K562 (cell line): Measurements from ENCODE around the gene POLD1. TPM values are rescaled to one million over a fixed set of nuclear protein-coding genes. Genes with fewer than 3 reads are reported as not detected.

ENCODE experiments used
- ATAC-seq: fragments of 200-7000 bp; cut with Tn5 transposase; 3 replicates; pipeline ENCODE4 v1.9.1; 2020; ENCODE audit warnings: moderate library complexity
- BruUV-seq: library from RNA; stranded (reverse); fragments of 400-500 nt; replicated peaks from 2 replicates; lab custom pipeline; 2021; lab: Mats Ljungman, UMichigan
- CTCF ChIA-PET: fragments of 300-600 bp; formaldehyde crosslinking; extraction: SDS; loops from one replicate; lab custom pipeline; 2021; ENCODE audit warnings: low intra/inter-chr PET ratio; lab: Yijun Ruan, JAX
- POLR2A ChIA-PET: fragments of 300-600, 350-650 bp; sonication (Branson Sonifier 250); formaldehyde crosslinking; extraction: SDS; loops from one replicate; lab custom pipeline; 2021; ENCODE audit warnings: antibody characterized with exemption, inconsistent platforms; lab: Yijun Ruan, JAX
- DNase-seq, 4 experiments: peaks; one replicate each; pipeline versions ENCODE4 v3.0.0 to v3.0.0-alpha.2; 2011 to 2018; ENCODE audit warnings: low spot score in 3 of 4, mixed read lengths in 3 of 4; ENCODE audit errors: extremely low read depth in 1 of 4
- FAIRE-seq: peaks from 2 replicates; lab custom pipeline; 2011; peaks lifted over from hg19 to GRCh38; lab: Jason Lieb, UNC
- H2AFZ ChIP-seq: 2 replicates; pipeline ENCODE4 v1.6.0; 2011; ENCODE audit warnings: low read depth, low read length, control low read depth, inconsistent platforms
- H3K27ac ChIP-seq: fragments of 200-600 bp; 3 replicates; pipeline ENCODE4 v1.8.0; 2011; ENCODE audit warnings: low read depth, mild to moderate bottlenecking, control low read depth, inconsistent platforms, low read length, moderate library complexity, mixed read lengths; ENCODE audit errors: extremely low read depth
- H3K27me3 ChIP-seq, 2 experiments: fragments of 300-600 bp in 1 of 2; 2 replicates in 1 of 2; 3 replicates in 1 of 2; pipeline versions ENCODE4 v1.6.0 to v1.8.0; 2011; ENCODE audit warnings: inconsistent platforms in 2 of 2, low read length in 2 of 2, mild to moderate bottlenecking in 1 of 2, mixed read lengths in 1 of 2, moderate library complexity in 1 of 2; ENCODE audit not compliant: control insufficient read depth in 2 of 2, insufficient read depth in 2 of 2
- H3K36me3 ChIP-seq: fragments of 300-600 bp; 3 replicates; pipeline ENCODE4 v1.8.0; 2011; ENCODE audit warnings: mild to moderate bottlenecking, low read length, inconsistent platforms; ENCODE audit not compliant: control insufficient read depth, insufficient read depth
- H3K4me1 ChIP-seq, 2 experiments: fragments of 200-600 bp in 1 of 2; replicated peaks in 1 of 2; 2 replicates in 1 of 2; 3 replicates in 1 of 2; pipeline versions ENCODE4 v1.5.1 to v1.8.0; 2011; ENCODE audit warnings: inconsistent platforms in 2 of 2, low read length in 2 of 2, mild to moderate bottlenecking in 1 of 2, mixed read lengths in 1 of 2, moderate library complexity in 1 of 2; ENCODE audit not compliant: control insufficient read depth in 2 of 2, insufficient read depth in 2 of 2
- H3K4me2 ChIP-seq: 2 replicates; pipeline ENCODE4 v1.6.1; 2011; ENCODE audit warnings: low read length, control low read depth, inconsistent platforms, mixed read lengths; ENCODE audit not compliant: insufficient read depth
- H3K4me3 ChIP-seq: fragments of 200-600 bp; sonication (generic), shearing (Covaris generic); 2 replicates; pipeline ENCODE4 v1.5.1; 2016; ENCODE audit warnings: control low read depth, inconsistent platforms
- H3K79me2 ChIP-seq: fragments of 200-600 bp; 3 replicates; pipeline ENCODE4 v1.8.0; 2011; ENCODE audit warnings: low read length, inconsistent platforms; ENCODE audit not compliant: control insufficient read depth, insufficient read depth
- H3K9ac ChIP-seq, 2 experiments: 2 replicates each; pipeline versions ENCODE4 v1.6.0 to v1.6.1; 2011; ENCODE audit warnings: low read depth in 2 of 2, low read length in 2 of 2, control low read depth in 1 of 2, inconsistent platforms in 1 of 2, mild to moderate bottlenecking in 1 of 2, mixed read lengths in 1 of 2; ENCODE audit not compliant: insufficient read depth in 1 of 2
- H3K9me1 ChIP-seq: one replicate; pipeline ENCODE4 v1.6.0; 2011; ENCODE audit warnings: inconsistent platforms, mild to moderate bottlenecking, low read length, moderate library complexity; ENCODE audit not compliant: control insufficient read depth, insufficient read depth
- H3K9me3 ChIP-seq: replicated peaks from 2 replicates; pipeline ENCODE4 v1.5.1; 2011; ENCODE audit warnings: low read depth, low read length, inconsistent platforms; ENCODE audit not compliant: control insufficient read depth, insufficient read depth
- H4K20me1 ChIP-seq: replicated peaks from 2 replicates; pipeline ENCODE4 v1.6.1; 2011; ENCODE audit warnings: low read length, inconsistent platforms, mixed read lengths; ENCODE audit not compliant: control insufficient read depth, insufficient read depth
- EGR1 ChIP-seq: fragments of 450-650 bp; conservative IDR thresholded peaks from 2 replicates; pipeline ENCODE4 v1.6.1; 2017; ENCODE audit warnings: mild to moderate bottlenecking
- MBD2 ChIP-seq: sonication (generic); IDR thresholded peaks from 2 replicates; pipeline ENCODE4 v1.6.1; 2016; ENCODE audit warnings: low read depth, borderline replicate concordance
- MYNN ChIP-seq, 2 experiments: sonication (generic); formaldehyde crosslinking in 1 of 2; IDR thresholded peaks; 2 replicates each; pipeline versions ENCODE4 v1.5.0 to v1.6.1; 2016 to 2020; ENCODE audit warnings: antibody characterized with exemption in 1 of 2, missing genetic modification reagents in 1 of 2
- RBFOX2 ChIP-seq: fragments of 200-400 bp; formaldehyde crosslinking; IDR thresholded peaks from 2 replicates; pipeline ENCODE4 v1.6.1; 2017; ENCODE audit warnings: low read depth, mild to moderate bottlenecking, low read length, moderate library complexity
- SIN3A ChIP-seq, 2 experiments: fragments of 150-350 bp in 1 of 2; IDR thresholded peaks; 2 replicates each; pipeline ENCODE4 v1.6.1; 2011 to 2016; ENCODE audit warnings: borderline replicate concordance in 2 of 2, low read depth in 2 of 2, low read length in 2 of 2, mild to moderate bottlenecking in 2 of 2, moderate library complexity in 2 of 2; ENCODE audit not compliant: control insufficient read depth in 1 of 2
- SPI1 ChIP-seq: IDR thresholded peaks from 2 replicates; pipeline ENCODE4 v1.6.1; 2011; ENCODE audit warnings: low read depth, low read length, control low read depth, borderline replicate concordance
- TRIM24 ChIP-seq, 2 experiments: fragments of 450-650 bp; IDR thresholded peaks; 2 replicates each; pipeline ENCODE4 v1.6.1; 2016
- XRCC5 ChIP-seq: fragments of 200-400 bp; formaldehyde crosslinking; IDR thresholded peaks from 2 replicates; pipeline ENCODE4 v1.6.1; 2017; ENCODE audit warnings: low read depth, mild to moderate bottlenecking, low read length
- ZBTB7A ChIP-seq: IDR thresholded peaks from 2 replicates; pipeline ENCODE4 v1.6.1; 2011; ENCODE audit warnings: low read depth, mild to moderate bottlenecking, low read length, moderate library complexity, borderline replicate concordance; ENCODE audit not compliant: control insufficient read depth
- WGBS: fragments of 100-300 bp; shearing (Covaris generic); methylation state at CpG from one replicate; pipeline ENCODE4 v1.1.6; 2016; ENCODE audit warnings: low coverage, mixed read lengths; ENCODE audit not compliant: insufficient coverage; ENCODE audit errors: missing lambda C conversion rate; 5-methylcytosine and 5-hydroxymethylcytosine counted together
- in situ Hi-C: fragments of 300-500 bp; cut with MboI; formaldehyde crosslinking; loops from 4 replicates; pipeline ENCODE4 v1.15.0; 2018; ENCODE audit warnings: inconsistent platforms, mixed read lengths
- intact Hi-C: fragments of 100-400 bp; cut with micrococcal nuclease; formaldehyde crosslinking; loops from 2 replicates; pipeline ENCODE4 v1.14.2; 2022
- polyA plus RNA-seq, 8 experiments: library from polyadenylated mRNA; depleted of rRNA in 4 of 8; stranded (reverse) in 5 of 8; unstranded in 3 of 8; fragments of >200 nt; fragmentation: Nextera tagmentation in 2 of 8; fragmentation: Illumina TruSeq in 1 of 8; extraction: Ambion mirVana in 2 of 8; extraction: Trizol in 1 of 8; gene quantifications; 2 replicates each; pipeline versions ENCODE4 v1.2.1 to v1.2.3, GENCODE V29; 2011 to 2014; ENCODE audit warnings: inconsistent platforms in 1 of 8, missing spikeins in 1 of 8
- total RNA-seq, 7 experiments: library from RNA; depleted of rRNA in 6 of 7; stranded (reverse); fragments of >200 nt in 6 of 7; fragmentation: Illumina TruSeq in 2 of 7; extraction: Trizol in 2 of 7; gene quantifications; 2 replicates each; pipeline versions ENCODE4 v1.2.1 to v1.2.3, GENCODE V29; 2011 to 2021; ENCODE audit warnings: low replicate concordance in 1 of 7
- TF ChIP-seq, protein P1 (sequence below): fragments of 150-350 bp; IDR thresholded peaks from 2 replicates; pipeline ENCODE4 v1.6.1; 2014; ENCODE audit warnings: low read depth, mild to moderate bottlenecking, low read length, borderline replicate concordance
- TF ChIP-seq, protein P2 (sequence below): fragments of 200-800 bp; sonication (Bioruptor generic); IDR thresholded peaks from 2 replicates; pipeline ENCODE4 v1.6.1; 2017; ENCODE audit warnings: missing genetic modification characterization, missing compliant biosample characterization
- TF ChIP-seq, protein P3 (sequence below), 2 experiments: IDR thresholded peaks; 2 replicates each; pipeline ENCODE4 v1.6.1; 2011; ENCODE audit warnings: borderline replicate concordance in 1 of 2, control low read depth in 1 of 2, low read depth in 1 of 2, low read length in 1 of 2, mild to moderate bottlenecking in 1 of 2, mixed read lengths in 1 of 2, moderate library complexity in 1 of 2; ENCODE audit not compliant: insufficient read depth in 1 of 2, insufficient read length in 1 of 2, poor library complexity in 1 of 2, severe bottlenecking in 1 of 2; ENCODE audit errors: extremely low read depth in 1 of 2

The POLD1 gene
- total and polyA plus RNA-seq, 9 of the 15 experiments (the other 6 are each of a cell fraction or from before 2014, with no cell fraction given): 1.3 to 312 (median 47.8) TPM

DNA sequence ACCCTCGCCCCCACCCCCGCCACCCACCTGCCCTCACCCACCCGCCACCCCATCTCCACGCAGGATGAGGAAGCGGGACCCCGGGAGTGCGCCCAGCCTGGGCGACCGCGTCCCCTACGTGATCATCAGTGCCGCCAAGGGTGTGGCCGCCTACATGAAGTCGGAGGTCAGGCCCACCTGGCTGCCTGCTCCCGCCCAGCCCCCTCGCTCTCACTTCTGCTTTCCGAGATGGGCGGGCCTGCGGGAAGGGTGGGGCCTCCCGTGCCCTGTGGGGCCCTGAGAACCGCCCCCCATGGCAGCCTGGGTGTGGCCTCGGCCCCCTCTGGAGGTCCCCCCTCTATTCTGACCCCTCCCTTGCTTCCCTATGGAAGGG lies 31.5 kb downstream of the POLD1 start:
- intact Hi-C loops: loop anchor here (2.0 kb wide), 2 partner anchors 45 to 47 kb away; no protein-coding TSS in a partner anchor
- CTCF ChIA-PET: interaction anchor here (0.7 to 2.2 kb wide), 2 partner anchors 47 kb away, joined by 4 to 13 read pairs; no protein-coding TSS in a partner anchor
- no peaks in the 10 kb centered on the region for H3K9me1 ChIP-seq
- WGBS: 34% methylated on average over 18 of the region's 22 CpGs
- no peak overlapping the region for H3K4me3 ChIP-seq
- POLR2A ChIA-PET: interaction anchor here (0.6 to 2.7 kb wide), 3 partner anchors 23 to 997 kb away, joined by 3 to 8 read pairs (median 3); partner anchors contain the start of gene POLD1
- peak; percentile 71 for ATAC-seq
- H3K27me3 ChIP-seq: no peaks in the 10 kb centered on the region
- peak overlapping the region in 1 of 2 experiments; percentile 55; a peak in 1 of 4 replicates for H3K9ac ChIP-seq
- in situ Hi-C loops: no loop called here
- FAIRE-seq: no peak
- H3K36me3 ChIP-seq: peaks cover 56% of the 10 kb centered on the region; the same call in 2 of the 3 replicates
- H3K79me2 ChIP-seq: no peaks in the 10 kb centered on the region
- H3K27ac ChIP-seq: peak overlapping the region; percentile 67; the same call in 1 of the 3 replicates
- no peaks in the 10 kb centered on the region for H4K20me1 ChIP-seq
- peak; percentile 91 for TF ChIP-seq ZBTB7A
- TF ChIP-seq SPI1: peak; percentile 97
- TF ChIP-seq MBD2: peak; percentile 11; the same call in 1 of the 2 replicates
- TF ChIP-seq, protein P1, sequence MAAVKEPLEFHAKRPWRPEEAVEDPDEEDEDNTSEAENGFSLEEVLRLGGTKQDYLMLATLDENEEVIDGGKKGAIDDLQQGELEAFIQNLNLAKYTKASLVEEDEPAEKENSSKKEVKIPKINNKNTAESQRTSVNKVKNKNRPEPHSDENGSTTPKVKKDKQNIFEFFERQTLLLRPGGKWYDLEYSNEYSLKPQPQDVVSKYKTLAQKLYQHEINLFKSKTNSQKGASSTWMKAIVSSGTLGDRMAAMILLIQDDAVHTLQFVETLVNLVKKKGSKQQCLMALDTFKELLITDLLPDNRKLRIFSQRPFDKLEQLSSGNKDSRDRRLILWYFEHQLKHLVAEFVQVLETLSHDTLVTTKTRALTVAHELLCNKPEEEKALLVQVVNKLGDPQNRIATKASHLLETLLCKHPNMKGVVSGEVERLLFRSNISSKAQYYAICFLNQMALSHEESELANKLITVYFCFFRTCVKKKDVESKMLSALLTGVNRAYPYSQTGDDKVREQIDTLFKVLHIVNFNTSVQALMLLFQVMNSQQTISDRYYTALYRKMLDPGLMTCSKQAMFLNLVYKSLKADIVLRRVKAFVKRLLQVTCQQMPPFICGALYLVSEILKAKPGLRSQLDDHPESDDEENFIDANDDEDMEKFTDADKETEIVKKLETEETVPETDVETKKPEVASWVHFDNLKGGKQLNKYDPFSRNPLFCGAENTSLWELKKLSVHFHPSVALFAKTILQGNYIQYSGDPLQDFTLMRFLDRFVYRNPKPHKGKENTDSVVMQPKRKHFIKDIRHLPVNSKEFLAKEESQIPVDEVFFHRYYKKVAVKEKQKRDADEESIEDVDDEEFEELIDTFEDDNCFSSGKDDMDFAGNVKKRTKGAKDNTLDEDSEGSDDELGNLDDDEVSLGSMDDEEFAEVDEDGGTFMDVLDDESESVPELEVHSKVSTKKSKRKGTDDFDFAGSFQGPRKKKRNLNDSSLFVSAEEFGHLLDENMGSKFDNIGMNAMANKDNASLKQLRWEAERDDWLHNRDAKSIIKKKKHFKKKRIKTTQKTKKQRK: no peak
- TF ChIP-seq RBFOX2: peak; percentile 19; the same call in 1 of the 2 replicates
- no peak for TF ChIP-seq SIN3A (IDR thresholded peaks at IDR 0.05; ENCODE audit: borderline replicate concordance in 2 of 2, control insufficient read depth in 1 of 2, low read depth in 2 of 2, low read length in 2 of 2)
- TF ChIP-seq, protein P2, sequence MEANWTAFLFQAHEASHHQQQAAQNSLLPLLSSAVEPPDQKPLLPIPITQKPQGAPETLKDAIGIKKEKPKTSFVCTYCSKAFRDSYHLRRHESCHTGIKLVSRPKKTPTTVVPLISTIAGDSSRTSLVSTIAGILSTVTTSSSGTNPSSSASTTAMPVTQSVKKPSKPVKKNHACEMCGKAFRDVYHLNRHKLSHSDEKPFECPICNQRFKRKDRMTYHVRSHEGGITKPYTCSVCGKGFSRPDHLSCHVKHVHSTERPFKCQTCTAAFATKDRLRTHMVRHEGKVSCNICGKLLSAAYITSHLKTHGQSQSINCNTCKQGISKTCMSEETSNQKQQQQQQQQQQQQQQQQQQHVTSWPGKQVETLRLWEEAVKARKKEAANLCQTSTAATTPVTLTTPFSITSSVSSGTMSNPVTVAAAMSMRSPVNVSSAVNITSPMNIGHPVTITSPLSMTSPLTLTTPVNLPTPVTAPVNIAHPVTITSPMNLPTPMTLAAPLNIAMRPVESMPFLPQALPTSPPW (CRISPR knock-in tag): peak; percentile 55
- TF ChIP-seq, protein P3, sequence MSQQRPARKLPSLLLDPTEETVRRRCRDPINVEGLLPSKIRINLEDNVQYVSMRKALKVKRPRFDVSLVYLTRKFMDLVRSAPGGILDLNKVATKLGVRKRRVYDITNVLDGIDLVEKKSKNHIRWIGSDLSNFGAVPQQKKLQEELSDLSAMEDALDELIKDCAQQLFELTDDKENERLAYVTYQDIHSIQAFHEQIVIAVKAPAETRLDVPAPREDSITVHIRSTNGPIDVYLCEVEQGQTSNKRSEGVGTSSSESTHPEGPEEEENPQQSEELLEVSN (IDR thresholded peaks at IDR 0.05; ENCODE audit: borderline replicate concordance in 1 of 2, extremely low read depth in 1 of 2, insufficient read depth in 1 of 2, insufficient read length in 1 of 2, low read depth in 1 of 2, low read length in 1 of 2, poor library complexity in 1 of 2, severe bottlenecking in 1 of 2): peak in 1 of 2 experiments; percentile 80
- TF ChIP-seq EGR1: 0 out of 2 replicates have a peak, but pooled peaks have one; percentile 10
- no peak for TF ChIP-seq XRCC5
- no peak for TF ChIP-seq TRIM24 (IDR thresholded peaks at IDR 0.05)
- TF ChIP-seq MYNN (IDR thresholded peaks at IDR 0.05): peak; percentile 11; the same call in 1 of the 2 replicates
- no peak for TF ChIP-seq MYNN (CRISPR knock-in tag; IDR thresholded peaks at IDR 0.05)
- TF ChIP-seq, all 486 proteins: peak for 8
- Histone ChIP-seq H3K9me3 (no peaks in the 10 kb centered on the region), H3K4me2 (no peak overlapping the region), H3K4me1 (peaks cover 13 to 69% of the 10 kb centered on the region in 2 experiments), H2AFZ (no peak overlapping the region)
- DNase-seq: peak; percentile 74 to 85 (median 80)
- BruUV-seq: no TSS peak
